ENCODE data around the gene UTP4.
A peak's percentile ranks its signal among the peaks of the same experiment; 100 is the strongest.

The UTP4 gene

DNA sequence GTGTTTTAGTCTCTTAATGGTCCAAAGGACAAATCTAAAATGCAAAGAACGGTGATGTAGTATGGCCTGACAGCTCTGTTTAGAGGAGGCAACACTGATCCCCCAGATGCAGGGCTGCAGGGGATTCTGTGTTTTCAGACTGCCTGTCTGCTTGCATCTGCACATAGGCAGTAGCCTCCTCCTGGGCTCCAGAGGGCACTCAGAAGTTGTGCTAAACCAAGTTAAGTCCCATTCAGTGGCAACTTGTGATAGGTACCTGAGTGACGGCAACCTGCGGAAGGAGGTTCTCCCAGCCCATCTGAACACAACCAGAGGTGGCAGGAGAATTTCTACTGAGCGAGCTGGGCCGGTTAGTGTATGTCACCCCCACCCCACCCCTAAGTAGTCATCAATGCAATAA is 17.1 kb upstream of the UTP4 start:
- no CpG with 5 or more reads among the region's 5 CpGs for WGBS (ENCODE audit: extremely low coverage, insufficient coverage, insufficient read length)

DNA sequence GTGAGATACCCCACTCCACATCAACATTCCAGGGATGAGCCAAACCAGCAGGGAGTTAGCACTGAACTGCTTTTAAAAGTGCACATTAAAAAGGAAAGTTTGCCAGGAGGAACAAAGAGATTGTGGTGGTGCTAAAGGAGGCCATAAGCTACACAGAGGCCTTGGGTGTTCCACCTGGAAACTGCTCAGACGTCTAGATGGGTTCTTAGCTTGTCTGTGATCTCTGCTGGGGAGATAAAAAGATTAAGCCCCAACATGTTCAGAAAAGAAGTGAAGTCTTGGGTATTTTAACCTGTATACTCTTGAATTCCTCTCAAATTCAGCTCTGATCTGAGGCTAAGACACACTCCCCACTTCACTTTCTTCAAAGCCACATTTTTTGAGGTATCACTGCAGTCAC is 16.6 kb upstream of the UTP4 start:
- Histone ChIP-seq H3K14ac (ENCODE audit: low read length) (no peak overlapping the region), H2BK12ac (ENCODE audit: low read length) (no peak overlapping the region), H3K27ac (ENCODE audit: low read depth, low read length) (no peak overlapping the region), H2BK120ac (ENCODE audit: insufficient read depth, low read length, poor library complexity) (no peak overlapping the region), H3K18ac (ENCODE audit: low read length) (no peak overlapping the region), H3K79me2 (ENCODE audit: control insufficient read depth, insufficient read depth, low read length, poor library complexity) (no peaks in the 10 kb centered on the region), H3K4ac (ENCODE audit: low read depth, low read length) (no peak overlapping the region), H4K91ac (ENCODE audit: low read depth, low read length) (no peak overlapping the region), H2AK5ac (ENCODE audit: low read length) (no peak overlapping the region), H3K36me3 (ENCODE audit: control insufficient read depth in 1 of 2, insufficient read depth in 2 of 2, low read length in 2 of 2) (peaks cover 42 to 57% of the 10 kb centered on the region in 2 experiments), H3K9ac (ENCODE audit: low read length) (no peak overlapping the region), H2AFZ (ENCODE audit: insufficient read depth, low read length, poor library complexity) (no peak overlapping the region), H4K8ac (ENCODE audit: low read depth, low read length) (no peak overlapping the region), H3K4me3 (ENCODE audit: low read depth, low read length) (no peak overlapping the region), H3K4me1 (ENCODE audit: control insufficient read depth in 1 of 2, insufficient read depth in 2 of 2, low read length in 2 of 2) (peaks cover 5 to 12% of the 10 kb centered on the region in 2 experiments), H4K12ac (ENCODE audit: low read depth, low read length) (no peak overlapping the region), H3K4me2 (ENCODE audit: low read length) (no peak overlapping the region), H3K27me3 (ENCODE audit: insufficient read depth, low read length) (no peaks in the 10 kb centered on the region), H3K9me3 (ENCODE audit: insufficient read depth, low read depth, low read length) (peaks cover 4% of the 10 kb centered on the region), H3K79me1 (ENCODE audit: low read length) (no peaks in the 10 kb centered on the region), H3K23ac (ENCODE audit: low read length) (no peak overlapping the region), H2BK5ac (ENCODE audit: low read depth, low read length, poor library complexity) (no peak overlapping the region)
- no CpG with 5 or more reads among the region's 1 CpG for WGBS (ENCODE audit: extremely low coverage, insufficient coverage, insufficient read length)
- no peak for DNase-seq

More for the DNA sequence above, 17.1 kb upstream of the UTP4 start:
- no peaks in the 10 kb centered on the region for H3K79me1 ChIP-seq (ENCODE audit: low read length)
- H3K23ac ChIP-seq (ENCODE audit: low read length), result no peak overlapping the region
- no peak overlapping the region for H3K14ac ChIP-seq (ENCODE audit: low read length)
- H3K27ac ChIP-seq (ENCODE audit: low read depth, low read length), result no peak overlapping the region
- H2AFZ ChIP-seq (ENCODE audit: insufficient read depth, low read length, poor library complexity), result no peak overlapping the region
- H3K4me3 ChIP-seq (ENCODE audit: low read depth, low read length), result no peak overlapping the region
- no peaks in the 10 kb centered on the region for H3K79me2 ChIP-seq (ENCODE audit: control insufficient read depth, insufficient read depth, low read length, poor library complexity)
- no peak overlapping the region for H4K12ac ChIP-seq (ENCODE audit: low read depth, low read length)
- H3K4ac ChIP-seq (ENCODE audit: low read depth, low read length), result no peak overlapping the region
- H3K18ac ChIP-seq (ENCODE audit: low read length), result no peak overlapping the region
- H3K4me2 ChIP-seq (ENCODE audit: low read length), result no peak overlapping the region
- no peak for DNase-seq
- H2AK5ac ChIP-seq (ENCODE audit: low read length), result no peak overlapping the region
- H4K91ac ChIP-seq (ENCODE audit: low read depth, low read length), result no peak overlapping the region
- H4K8ac ChIP-seq (ENCODE audit: low read depth, low read length), result no peak overlapping the region
- no peak overlapping the region for H3K9ac ChIP-seq (ENCODE audit: low read length)
- peaks cover 5 to 12% of the 10 kb centered on the region in 2 experiments for H3K4me1 ChIP-seq (ENCODE audit: control insufficient read depth in 1 of 2, insufficient read depth in 2 of 2, low read length in 2 of 2)
- H3K27me3 ChIP-seq (ENCODE audit: insufficient read depth, low read length), result no peaks in the 10 kb centered on the region
- H3K36me3 ChIP-seq (ENCODE audit: control insufficient read depth in 1 of 2, insufficient read depth in 2 of 2, low read length in 2 of 2), result peaks cover 38 to 53% of the 10 kb centered on the region in 2 experiments
- H3K9me3 ChIP-seq (ENCODE audit: insufficient read depth, low read depth, low read length), result peaks cover 4% of the 10 kb centered on the region
- no peak overlapping the region for H2BK5ac ChIP-seq (ENCODE audit: low read depth, low read length, poor library complexity)
- H2BK12ac ChIP-seq (ENCODE audit: low read length), result no peak overlapping the region
- no peak overlapping the region for H2BK120ac ChIP-seq (ENCODE audit: insufficient read depth, low read length, poor library complexity)

DNA sequence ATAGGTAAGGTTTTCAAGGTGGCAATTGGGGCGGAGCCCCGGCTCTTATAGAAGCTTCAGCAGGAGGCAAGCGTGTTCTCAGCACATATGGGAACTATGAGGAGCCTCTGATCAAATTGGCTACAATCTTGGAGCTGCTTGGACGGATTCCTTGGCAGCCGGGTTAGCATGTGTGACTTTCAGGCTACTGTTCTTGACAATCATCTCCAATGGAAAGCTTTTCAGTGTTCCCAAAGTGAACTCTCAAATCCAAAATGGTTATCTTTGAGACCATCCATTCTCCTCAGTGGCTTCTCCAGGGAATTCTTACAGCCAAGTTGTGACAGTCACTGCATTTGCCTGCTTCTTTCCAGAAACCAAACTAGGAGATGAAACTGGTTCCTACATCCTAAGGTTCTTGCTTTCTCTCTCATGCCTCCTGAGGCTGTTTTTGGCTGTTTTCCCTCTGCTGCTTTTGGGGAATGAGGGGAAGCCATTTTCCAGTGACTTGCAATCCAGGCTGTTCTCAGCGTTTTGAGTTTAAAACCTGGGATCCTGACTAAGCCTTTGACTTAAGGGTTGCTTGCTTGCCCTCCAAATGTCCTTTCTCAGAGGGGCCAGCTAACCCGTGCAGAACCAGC is 16.1 kb upstream of the UTP4 start:
- Histone ChIP-seq H3K23ac (ENCODE audit: low read length) (no peak overlapping the region), H3K27ac (ENCODE audit: low read depth, low read length) (no peak overlapping the region), H3K79me2 (ENCODE audit: control insufficient read depth, insufficient read depth, low read length, poor library complexity) (no peaks in the 10 kb centered on the region), H4K12ac (ENCODE audit: low read depth, low read length) (no peak overlapping the region), H3K14ac (ENCODE audit: low read length) (no peak overlapping the region), H4K91ac (ENCODE audit: low read depth, low read length) (no peak overlapping the region), H3K4me2 (ENCODE audit: low read length) (no peak overlapping the region), H3K9ac (ENCODE audit: low read length) (no peak overlapping the region), H3K27me3 (ENCODE audit: insufficient read depth, low read length) (no peaks in the 10 kb centered on the region), H3K36me3 (ENCODE audit: control insufficient read depth in 1 of 2, insufficient read depth in 2 of 2, low read length in 2 of 2) (peaks cover 45 to 59% of the 10 kb centered on the region in 2 experiments), H3K4me1 (ENCODE audit: control insufficient read depth in 1 of 2, insufficient read depth in 2 of 2, low read length in 2 of 2) (peaks cover 5 to 12% of the 10 kb centered on the region in 2 experiments), H3K4ac (ENCODE audit: low read depth, low read length) (no peak overlapping the region), H3K9me3 (ENCODE audit: insufficient read depth, low read depth, low read length) (peaks cover 4% of the 10 kb centered on the region), H2BK5ac (ENCODE audit: low read depth, low read length, poor library complexity) (no peak overlapping the region), H4K8ac (ENCODE audit: low read depth, low read length) (no peak overlapping the region), H2BK12ac (ENCODE audit: low read length) (no peak overlapping the region), H2BK120ac (ENCODE audit: insufficient read depth, low read length, poor library complexity) (no peak overlapping the region), H3K4me3 (ENCODE audit: low read depth, low read length) (no peak overlapping the region), H2AFZ (ENCODE audit: insufficient read depth, low read length, poor library complexity) (no peak overlapping the region), H3K79me1 (ENCODE audit: low read length) (no peaks in the 10 kb centered on the region), H2AK5ac (ENCODE audit: low read length) (no peak overlapping the region), H3K18ac (ENCODE audit: low read length) (no peak overlapping the region)
- DNase-seq, result no peak
- no CpG with 5 or more reads among the region's 7 CpGs for WGBS (ENCODE audit: extremely low coverage, insufficient coverage, insufficient read length)

DNA sequence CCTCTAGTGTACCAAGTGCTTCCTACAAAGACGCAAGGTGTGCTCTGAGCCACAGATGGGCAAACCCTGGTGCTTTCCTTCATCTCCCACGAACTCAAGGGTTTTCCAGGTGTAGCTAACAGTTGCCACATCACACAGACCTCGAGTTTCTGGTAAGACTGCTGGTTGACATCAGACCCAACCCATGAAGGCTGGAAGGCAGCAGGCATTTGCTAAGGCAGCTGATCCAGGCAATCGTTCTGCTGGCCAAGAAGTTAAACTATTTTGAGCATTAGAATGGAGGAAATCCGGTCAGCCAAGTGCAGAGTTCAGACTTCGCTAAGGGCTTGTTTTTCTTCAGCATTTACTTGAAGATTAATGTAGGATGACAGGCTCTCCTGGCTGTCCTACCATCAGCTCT is 15.5 kb upstream of the UTP4 start:
- Histone ChIP-seq H3K4me1 (ENCODE audit: control insufficient read depth in 1 of 2, insufficient read depth in 2 of 2, low read length in 2 of 2) (peaks cover 5 to 10% of the 10 kb centered on the region in 2 experiments), H3K23ac (ENCODE audit: low read length) (no peak overlapping the region), H2AK5ac (ENCODE audit: low read length) (no peak overlapping the region), H3K18ac (ENCODE audit: low read length) (no peak overlapping the region), H3K4me2 (ENCODE audit: low read length) (no peak overlapping the region), H3K9ac (ENCODE audit: low read length) (no peak overlapping the region), H4K12ac (ENCODE audit: low read depth, low read length) (no peak overlapping the region), H2BK120ac (ENCODE audit: insufficient read depth, low read length, poor library complexity) (no peak overlapping the region), H3K9me3 (ENCODE audit: insufficient read depth, low read depth, low read length) (peaks cover 4% of the 10 kb centered on the region), H3K4me3 (ENCODE audit: low read depth, low read length) (no peak overlapping the region), H3K27ac (ENCODE audit: low read depth, low read length) (no peak overlapping the region), H2BK5ac (ENCODE audit: low read depth, low read length, poor library complexity) (no peak overlapping the region), H3K36me3 (ENCODE audit: control insufficient read depth in 1 of 2, insufficient read depth in 2 of 2, low read length in 2 of 2) (peaks cover 45 to 59% of the 10 kb centered on the region in 2 experiments), H3K14ac (ENCODE audit: low read length) (no peak overlapping the region), H3K4ac (ENCODE audit: low read depth, low read length) (no peak overlapping the region), H2AFZ (ENCODE audit: insufficient read depth, low read length, poor library complexity) (no peak overlapping the region), H3K79me2 (ENCODE audit: control insufficient read depth, insufficient read depth, low read length, poor library complexity) (no peaks in the 10 kb centered on the region), H4K91ac (ENCODE audit: low read depth, low read length) (no peak overlapping the region), H3K27me3 (ENCODE audit: insufficient read depth, low read length) (no peaks in the 10 kb centered on the region), H2BK12ac (ENCODE audit: low read length) (no peak overlapping the region), H3K79me1 (ENCODE audit: low read length) (no peaks in the 10 kb centered on the region), H4K8ac (ENCODE audit: low read depth, low read length) (no peak overlapping the region)
- no CpG with 5 or more reads among the region's 6 CpGs for WGBS (ENCODE audit: extremely low coverage, insufficient coverage, insufficient read length)
- DNase-seq, result peak; percentile 97 to 98
